ENCODE data around the gene EDARADD.

DNA sequence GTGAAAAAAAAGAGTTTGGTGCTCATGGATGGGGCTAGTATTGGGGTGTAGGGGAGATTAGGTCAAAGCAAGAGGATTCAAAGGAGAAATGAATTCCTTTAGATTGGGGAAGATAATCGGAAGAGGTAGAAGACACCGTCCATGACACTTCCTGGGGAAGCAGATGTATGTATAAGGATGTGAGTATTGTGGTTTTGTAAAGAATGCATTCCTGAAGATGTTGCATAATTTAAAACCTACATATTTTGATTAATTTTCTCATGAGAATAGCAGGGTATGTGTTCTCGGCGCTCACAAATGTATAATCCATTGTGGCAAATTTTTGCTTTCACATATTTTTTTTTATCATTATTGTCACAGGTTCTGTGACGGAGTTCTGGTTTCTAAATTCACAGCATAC lies 124.2 kb downstream of the EDARADD start:
- TF ChIP-seq, protein P1, sequence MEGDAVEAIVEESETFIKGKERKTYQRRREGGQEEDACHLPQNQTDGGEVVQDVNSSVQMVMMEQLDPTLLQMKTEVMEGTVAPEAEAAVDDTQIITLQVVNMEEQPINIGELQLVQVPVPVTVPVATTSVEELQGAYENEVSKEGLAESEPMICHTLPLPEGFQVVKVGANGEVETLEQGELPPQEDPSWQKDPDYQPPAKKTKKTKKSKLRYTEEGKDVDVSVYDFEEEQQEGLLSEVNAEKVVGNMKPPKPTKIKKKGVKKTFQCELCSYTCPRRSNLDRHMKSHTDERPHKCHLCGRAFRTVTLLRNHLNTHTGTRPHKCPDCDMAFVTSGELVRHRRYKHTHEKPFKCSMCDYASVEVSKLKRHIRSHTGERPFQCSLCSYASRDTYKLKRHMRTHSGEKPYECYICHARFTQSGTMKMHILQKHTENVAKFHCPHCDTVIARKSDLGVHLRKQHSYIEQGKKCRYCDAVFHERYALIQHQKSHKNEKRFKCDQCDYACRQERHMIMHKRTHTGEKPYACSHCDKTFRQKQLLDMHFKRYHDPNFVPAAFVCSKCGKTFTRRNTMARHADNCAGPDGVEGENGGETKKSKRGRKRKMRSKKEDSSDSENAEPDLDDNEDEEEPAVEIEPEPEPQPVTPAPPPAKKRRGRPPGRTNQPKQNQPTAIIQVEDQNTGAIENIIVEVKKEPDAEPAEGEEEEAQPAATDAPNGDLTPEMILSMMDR (IDR thresholded peaks at IDR 0.05) = no peak
- TF ChIP-seq POLR2A (IDR thresholded peaks at IDR 0.05) = no peak
